Neuronal stem cell (in vitro differentiated cells): ENCODE results near the gene DNAAF8.
A peak's percentile ranks its signal among the peaks of the same experiment; 100 is the strongest.

ENCODE experiments used
- DNase-seq: peaks from one replicate; pipeline ENCODE4 v3.0.0-alpha.2; 2013; ENCODE audit warnings: low spot score
- H2AFZ ChIP-seq: one replicate; pipeline ENCODE4 v1.6.1; 2013; ENCODE audit warnings: mild to moderate bottlenecking, low read length, inconsistent platforms
- H2AK5ac ChIP-seq: 2 replicates; pipeline ENCODE4 v1.6.1; 2013; ENCODE audit warnings: low read depth, mild to moderate bottlenecking, inconsistent platforms, low read length, moderate library complexity, mixed read lengths
- H2BK120ac ChIP-seq: 2 replicates; pipeline ENCODE4 v1.6.1; 2013; ENCODE audit warnings: low read depth, mild to moderate bottlenecking, inconsistent platforms, low read length, moderate library complexity, mixed read lengths
- H2BK12ac ChIP-seq: one replicate; pipeline ENCODE4 v1.6.1; 2013; ENCODE audit warnings: low read length, inconsistent platforms
- H2BK15ac ChIP-seq: 2 replicates; pipeline ENCODE4 v1.6.1; 2013; ENCODE audit warnings: mild to moderate bottlenecking, low read length, inconsistent platforms, mixed read lengths
- H2BK5ac ChIP-seq: one replicate; pipeline ENCODE4 v1.6.1; 2013; ENCODE audit warnings: inconsistent platforms, mild to moderate bottlenecking, low read length, moderate library complexity
- H3K14ac ChIP-seq: one replicate; pipeline ENCODE4 v1.6.1; 2013; ENCODE audit warnings: low read length, inconsistent platforms
- H3K18ac ChIP-seq: 2 replicates; pipeline ENCODE4 v1.6.1; 2013; ENCODE audit warnings: low read length, inconsistent platforms
- H3K23ac ChIP-seq: 2 replicates; pipeline ENCODE4 v1.6.1; 2013; ENCODE audit warnings: low read depth, mild to moderate bottlenecking, mixed read lengths, low read length, inconsistent platforms; ENCODE audit not compliant: poor library complexity
- H3K27ac ChIP-seq: replicated peaks from 3 replicates; pipeline ENCODE4 v1.5.1; 2013; ENCODE audit warnings: low read length, inconsistent platforms
- H3K27me3 ChIP-seq, 3 experiments: 2 replicates each; pipeline ENCODE4 v1.6.1; 2013; ENCODE audit warnings: low read length in 3 of 3, mild to moderate bottlenecking in 2 of 3, inconsistent platforms in 1 of 3, low read depth in 1 of 3, mixed read lengths in 1 of 3, moderate library complexity in 1 of 3; ENCODE audit not compliant: control insufficient read depth in 3 of 3, insufficient read depth in 3 of 3
- H3K36me3 ChIP-seq, 2 donors: replicated peaks in 1 of 2; 2 replicates each; pipeline ENCODE4 v1.6.1; 2013; ENCODE audit warnings: low read length in 2 of 2; ENCODE audit not compliant: control insufficient read depth in 2 of 2, insufficient read depth in 2 of 2
- H3K4ac ChIP-seq: 2 replicates; pipeline ENCODE4 v1.6.1; 2013; ENCODE audit warnings: inconsistent platforms, mild to moderate bottlenecking, low read length, moderate library complexity
- H3K4me1 ChIP-seq, 2 donors: 1 replicate in 1 of 2; 2 replicates in 1 of 2; pipeline ENCODE4 v1.6.1; 2013; ENCODE audit warnings: low read length in 2 of 2, low read depth in 1 of 2; ENCODE audit not compliant: control insufficient read depth in 2 of 2, insufficient read depth in 1 of 2
- H3K4me2 ChIP-seq: one replicate; pipeline ENCODE4 v1.6.1; 2013; ENCODE audit warnings: mild to moderate bottlenecking, low read length, inconsistent platforms; ENCODE audit not compliant: insufficient read depth, poor library complexity, severe bottlenecking
- H3K4me3 ChIP-seq, 2 donors: 2 replicates each; pipeline ENCODE4 v1.5.1; 2013; ENCODE audit warnings: low read length in 2 of 2, mild to moderate bottlenecking in 2 of 2, inconsistent platforms in 1 of 2, moderate library complexity in 1 of 2
- H3K79me1 ChIP-seq: one replicate; pipeline ENCODE4 v1.6.1; 2013; ENCODE audit warnings: low read depth, mild to moderate bottlenecking, inconsistent platforms, low read length, moderate library complexity
- H3K9ac ChIP-seq: one replicate; pipeline ENCODE4 v1.6.1; 2013; ENCODE audit warnings: mild to moderate bottlenecking, low read depth, low read length, inconsistent platforms; ENCODE audit not compliant: poor library complexity
- H3K9me3 ChIP-seq, 2 donors: replicated peaks in 1 of 2; 2 replicates each; pipeline versions ENCODE3 to v1.6.1; 2013; ENCODE audit warnings: low read length in 2 of 2, mild to moderate bottlenecking in 2 of 2, inconsistent platforms in 1 of 2, low read depth in 1 of 2, mixed read lengths in 1 of 2, moderate library complexity in 1 of 2; ENCODE audit not compliant: control insufficient read depth in 2 of 2, insufficient read depth in 1 of 2
- H4K8ac ChIP-seq: one replicate; pipeline ENCODE4 v1.6.1; 2013; ENCODE audit warnings: low read depth, mild to moderate bottlenecking, inconsistent platforms, low read length, moderate library complexity
- H4K91ac ChIP-seq: one replicate; pipeline ENCODE4 v1.6.1; 2013; ENCODE audit warnings: low read length, low read depth, mild to moderate bottlenecking, inconsistent platforms; ENCODE audit not compliant: poor library complexity
- WGBS, 2 donors: extraction: QIAGEN DNeasy Blood & Tissue Kit; methylation state at CpG; one replicate each; pipeline ENCODE4 v1.1.7; 2013; ENCODE audit warnings: missing lambda C conversion rate in 2 of 2, mixed read lengths in 1 of 2; ENCODE audit not compliant: insufficient read length in 2 of 2, insufficient replicate concordance in 1 of 2; ENCODE audit errors: extremely low coverage in 2 of 2; 5-methylcytosine and 5-hydroxymethylcytosine counted together

The DNAAF8 gene

GRCh38 chr16:4763791-4764190, 29.5 kb downstream of the DNAAF8 start:
- H2BK120ac ChIP-seq, result no peak overlapping the region
- peaks cover 28 to 66% of the 10 kb centered on the region in 2 donors for H3K36me3 ChIP-seq
- H3K79me1 ChIP-seq, result peaks cover 6% of the 10 kb centered on the region
- no peaks in the 10 kb centered on the region for H3K27me3 ChIP-seq
- H2AK5ac ChIP-seq, result no peak overlapping the region
- H3K18ac ChIP-seq, result no peak overlapping the region
- H3K4me2 ChIP-seq, result no peak overlapping the region
- no peak overlapping the region for H2AFZ ChIP-seq
- no peak overlapping the region for H2BK12ac ChIP-seq
- DNase-seq, result no peak
- H3K14ac ChIP-seq, result no peak overlapping the region
- H4K91ac ChIP-seq, result no peak overlapping the region
- no peak overlapping the region for H3K27ac ChIP-seq
- H3K23ac ChIP-seq, result no peak overlapping the region
- H2BK5ac ChIP-seq, result no peak overlapping the region
- WGBS, 2 donors, result no CpG with 5 or more reads among the region's 7 CpGs
- no peak overlapping the region for H2BK15ac ChIP-seq
- no peak overlapping the region for H4K8ac ChIP-seq
- H3K4me1 ChIP-seq, result peaks cover 2 to 6% of the 10 kb centered on the region in 2 donors
- H3K4ac ChIP-seq, result no peak overlapping the region
- H3K9me3 ChIP-seq, result peaks cover 0 to 2% of the 10 kb centered on the region in 2 donors
- no peak overlapping the region for H3K4me3 ChIP-seq
- no peak overlapping the region for H3K9ac ChIP-seq

DNA sequence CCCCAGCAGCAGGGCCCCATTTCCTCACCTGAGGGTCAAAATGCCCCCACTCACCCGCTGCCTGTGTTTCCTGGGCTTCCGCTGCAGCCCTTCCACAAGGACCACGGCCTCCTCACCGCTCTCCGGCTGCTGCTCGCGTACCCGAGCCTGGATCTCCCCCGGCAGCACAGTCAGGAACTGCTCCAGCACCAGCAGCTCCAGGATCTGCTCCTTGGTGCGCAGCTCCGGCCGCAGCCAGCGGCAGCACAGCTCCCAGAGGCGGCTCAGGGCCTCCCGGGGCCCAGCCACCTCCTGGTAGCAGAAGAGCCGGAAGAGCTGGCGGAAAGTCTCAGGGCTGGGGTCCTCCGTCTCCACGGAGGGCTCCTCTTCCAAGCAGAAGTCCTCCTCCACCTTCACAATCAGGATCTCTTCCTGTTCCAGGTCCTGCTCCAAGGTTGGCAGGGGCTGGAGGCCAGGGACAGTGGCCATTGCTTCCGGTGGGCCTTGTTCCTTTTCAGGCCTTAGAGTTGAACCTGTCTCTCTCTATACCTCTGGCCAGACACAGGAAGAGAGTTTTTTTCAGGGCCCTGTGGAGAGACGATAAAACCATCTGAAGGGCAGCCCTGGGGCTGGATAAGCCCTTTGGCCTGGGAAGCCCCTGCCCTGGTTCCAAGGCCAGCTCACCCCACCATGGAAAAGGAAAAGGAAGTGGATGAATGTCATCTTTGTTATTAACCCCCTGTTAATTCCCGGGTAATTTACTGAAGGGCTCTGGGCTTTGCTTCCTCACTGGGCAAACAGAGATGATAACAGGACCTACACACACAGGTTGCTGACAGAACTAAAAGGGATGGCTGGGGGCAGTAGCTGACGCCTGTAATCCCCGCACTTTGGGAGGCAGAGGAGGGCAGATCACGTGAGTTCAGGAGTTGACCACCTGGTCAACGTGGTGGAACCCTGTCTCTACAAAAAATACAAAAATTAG, 31.5 kb downstream of the DNAAF8 start:
- no peaks in the 10 kb centered on the region for H3K9me3 ChIP-seq
- H3K23ac ChIP-seq, result peak overlapping the region; percentile 13
- H3K4me1 ChIP-seq, result peaks cover 4 to 6% of the 10 kb centered on the region in 2 donors
- no peak overlapping the region for H4K8ac ChIP-seq
- H2BK15ac ChIP-seq, result no peak overlapping the region
- H3K18ac ChIP-seq, result no peak overlapping the region
- H3K9ac ChIP-seq, result no peak overlapping the region
- WGBS, 2 donors, result no CpG with 5 or more reads among the region's 26 CpGs
- H2BK12ac ChIP-seq, result no peak overlapping the region
- H4K91ac ChIP-seq, result no peak overlapping the region
- H2BK120ac ChIP-seq, result no peak overlapping the region
- H3K4ac ChIP-seq, result no peak overlapping the region
- H3K79me1 ChIP-seq, result peaks cover 4% of the 10 kb centered on the region
- no peak for DNase-seq
- no peaks in the 10 kb centered on the region for H3K27me3 ChIP-seq
- H2AFZ ChIP-seq, result no peak overlapping the region
- H3K36me3 ChIP-seq, result peaks cover 14 to 46% of the 10 kb centered on the region in 2 donors
- H2AK5ac ChIP-seq, result no peak overlapping the region
- peak overlapping the region; percentile 67 for H3K4me2 ChIP-seq
- no peak overlapping the region for H3K14ac ChIP-seq
- no peak overlapping the region for H3K27ac ChIP-seq
- H2BK5ac ChIP-seq, result no peak overlapping the region
- peak overlapping the region; percentile 95 to 98 for H3K4me3 ChIP-seq

DNA sequence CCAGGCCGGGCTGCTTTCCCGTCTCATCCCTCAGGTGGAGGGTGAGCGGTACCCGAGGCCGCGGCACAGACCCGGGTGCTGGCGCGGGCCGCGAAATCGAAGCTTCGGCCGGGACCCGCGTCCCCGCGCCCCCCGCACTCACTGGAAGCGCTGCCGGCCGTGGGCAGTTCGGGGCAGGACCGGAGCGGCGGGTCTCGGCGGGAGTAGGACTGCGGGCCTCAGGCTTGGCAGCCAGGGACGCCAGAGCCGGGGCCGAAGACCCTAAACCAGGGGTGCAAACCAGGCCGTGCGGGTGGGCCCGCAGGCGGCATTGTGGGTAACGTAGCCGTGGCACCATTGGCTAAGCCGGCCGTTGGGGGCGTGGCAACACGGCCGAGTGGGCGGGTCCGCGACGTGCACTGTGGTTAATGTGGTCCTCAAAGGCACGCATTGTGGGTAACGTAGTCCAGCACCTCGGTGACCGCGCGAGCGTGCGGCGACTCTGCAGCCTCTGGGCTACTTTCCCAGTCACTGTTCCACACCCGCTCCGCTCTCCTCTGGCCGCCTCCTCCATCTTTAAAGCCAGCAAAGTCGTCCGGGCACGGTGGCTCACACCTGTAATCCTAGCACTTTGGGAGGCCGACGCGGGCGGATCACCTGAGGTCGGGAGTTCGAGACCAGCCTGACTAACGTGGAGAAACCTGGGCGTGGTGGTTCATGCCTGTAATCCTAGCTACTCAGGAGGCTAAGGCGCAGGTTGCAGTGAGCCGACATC, 32.7 kb downstream of the DNAAF8 start, which contains the start of gene ZNF500:
TSS of gene ZNF500 (minus strand) at position 288 of the 754 bp plus-strand sequence. CDS start 1,184 bp downstream, outside the sequence.
- H3K4me3 ChIP-seq, result peak within 1 kb of the TSS; percentile 95 to 98
- no peak within 1 kb of the TSS for H4K8ac ChIP-seq
- H4K91ac ChIP-seq, result no peak within 1 kb of the TSS
- no peak within 1 kb of the TSS for H2BK15ac ChIP-seq
- WGBS, 2 donors, result no CpG with 5 or more reads among the region's 72 CpGs
- H3K79me1 ChIP-seq, result peaks cover 4% of the 10 kb centered on the region
- no peak within 1 kb of the TSS for H2AK5ac ChIP-seq
- peaks cover 12 to 36% of the 10 kb centered on the region in 2 donors for H3K36me3 ChIP-seq
- no peak within 1 kb of the TSS for H2BK120ac ChIP-seq
- H3K18ac ChIP-seq, result peak within 1 kb of the TSS; percentile 97
- peak within 1 kb of the TSS; percentile 23 for H3K27ac ChIP-seq
- H2BK12ac ChIP-seq, result no peak within 1 kb of the TSS
- H3K9ac ChIP-seq, result peak within 1 kb of the TSS; percentile 88
- no peaks in the 10 kb centered on the region for H3K27me3 ChIP-seq
- no peak within 1 kb of the TSS for H2BK5ac ChIP-seq
- H3K4me1 ChIP-seq, result peaks cover 4 to 6% of the 10 kb centered on the region in 2 donors
- peak within 1 kb of the TSS; percentile 96 for H2AFZ ChIP-seq
- peak; percentile 96 for DNase-seq
- no peaks in the 10 kb centered on the region for H3K9me3 ChIP-seq
- H3K4me2 ChIP-seq, result peak within 1 kb of the TSS; percentile 67
- H3K4ac ChIP-seq, result no peak within 1 kb of the TSS
- no peak within 1 kb of the TSS for H3K14ac ChIP-seq
- H3K23ac ChIP-seq, result peak within 1 kb of the TSS; percentile 83
